SU-DHL-6 (cell line): ENCODE measurements around the gene OXGR1.

Experiments used
- H2AFZ ChIP-seq: fragments of 200-600 bp; sonication (generic); 2 replicates; pipeline ENCODE4 v1.6.1; 2014; ENCODE audit warnings: low read depth, mild to moderate bottlenecking, moderate library complexity, mixed read lengths, antibody characterized with exemption, low read length; ENCODE audit not compliant: severe bottlenecking
- H3F3A ChIP-seq: fragments of 200-600 bp; shearing (Covaris generic); 2 replicates; pipeline ENCODE4 v1.6.0; 2016; ENCODE audit warnings: antibody characterized with exemption, mild to moderate bottlenecking; ENCODE audit not compliant: insufficient read depth
- H3K27ac ChIP-seq: fragments of 200-600 bp; sonication (generic); 2 replicates; pipeline ENCODE4 v1.5.1; 2016; ENCODE audit warnings: low read depth, mild to moderate bottlenecking, low read length, moderate library complexity, mixed read lengths
- H3K27me3 ChIP-seq: fragments of 200-600 bp; sonication (generic), shearing (Covaris generic); 2 replicates; pipeline ENCODE4 v1.6.0; 2014; ENCODE audit warnings: mild to moderate bottlenecking, low read length
- H3K36me3 ChIP-seq: fragments of 200-600 bp; sonication (generic); 2 replicates; pipeline ENCODE4 v1.6.1; 2014; ENCODE audit warnings: mild to moderate bottlenecking, low read length, mixed read lengths
- H3K4me2 ChIP-seq: fragments of 300-600, 200-600 bp; shearing (Covaris generic), sonication (generic); 2 replicates; pipeline ENCODE4 v1.6.0; 2014; ENCODE audit warnings: low read length, low read depth, mild to moderate bottlenecking; ENCODE audit not compliant: poor library complexity, severe bottlenecking
- H3K4me3 ChIP-seq: fragments of 200-600 bp; sonication (generic); 2 replicates; pipeline ENCODE4 v1.5.1; 2014; ENCODE audit warnings: antibody characterized with exemption, low read length, mild to moderate bottlenecking, mixed read lengths; ENCODE audit not compliant: insufficient read depth, poor library complexity, severe bottlenecking
- H3K79me2 ChIP-seq: fragments of 200-600 bp; sonication (generic); 2 replicates; pipeline ENCODE4 v1.6.1; 2014; ENCODE audit warnings: mild to moderate bottlenecking, low read length, moderate library complexity; ENCODE audit not compliant: insufficient read depth
- H3K9ac ChIP-seq: fragments of 200-600 bp; sonication (generic); 2 replicates; pipeline ENCODE4 v1.7.0; 2014; ENCODE audit warnings: mild to moderate bottlenecking, low read length
- H3K9me2 ChIP-seq: fragments of 200-600 bp; sonication (generic); replicated peaks from 2 replicates; pipeline ENCODE4 v1.6.1; 2014; ENCODE audit warnings: low read length; ENCODE audit not compliant: insufficient read depth
- H3K9me3 ChIP-seq: fragments of 200-600 bp; sonication (generic); 2 replicates; pipeline ENCODE4 v1.6.1; 2014; ENCODE audit warnings: low read length, mixed read lengths; ENCODE audit not compliant: insufficient read depth
- H4K20me1 ChIP-seq: fragments of 200-600 bp; sonication (generic); 2 replicates; pipeline ENCODE4 v1.6.1; 2014; ENCODE audit warnings: low read depth, mild to moderate bottlenecking, antibody characterized with exemption, low read length, moderate library complexity, mixed read lengths
- CTCF ChIP-seq: fragments of 200-600 bp; sonication (generic); IDR thresholded peaks from one replicate; pipeline ENCODE4 v1.5.1; 2017; ENCODE audit warnings: antibody characterized with exemption, mild to moderate bottlenecking, low read length, moderate library complexity; ENCODE audit not compliant: insufficient read depth, poor library complexity, severe bottlenecking
- EZH2phosphoT487 ChIP-seq: fragments of 200-600 bp; sonication (generic), shearing (Covaris generic); conservative IDR thresholded peaks from 2 replicates; pipeline ENCODE4 v1.6.1; 2018; ENCODE audit warnings: mild to moderate bottlenecking, antibody characterized with exemption, low read length, moderate library complexity, mixed read lengths

Gene OXGR1

GRCh38 chr13:96999091-96999490 is 4.8 kb upstream of the OXGR1 start:
- Histone ChIP-seq H3K27me3 (no peaks in the 10 kb centered on the region), H3F3A (no peaks in the 10 kb centered on the region), H3K79me2 (no peaks in the 10 kb centered on the region), H2AFZ (no peak overlapping the region), H3K27ac (no peak overlapping the region), H3K4me3 (no peak overlapping the region), H3K9me3 (no peaks in the 10 kb centered on the region), H3K9ac (no peak overlapping the region), H4K20me1 (no peaks in the 10 kb centered on the region), H3K4me2 (no peak overlapping the region), H3K9me2 (no peaks in the 10 kb centered on the region), H3K36me3 (no peaks in the 10 kb centered on the region)
- TF ChIP-seq CTCF: no peak
- no peak for TF ChIP-seq EZH2phosphoT487

- H3K4me2 ChIP-seq: no peak overlapping the region
- H3K9me3 ChIP-seq: no peaks in the 10 kb centered on the region
- no peaks in the 10 kb centered on the region for H3K36me3 ChIP-seq
- no peaks in the 10 kb centered on the region for H3K79me2 ChIP-seq
- H2AFZ ChIP-seq: no peak overlapping the region
- H3K4me3 ChIP-seq: no peak overlapping the region
- no peak for TF ChIP-seq CTCF
- no peak for TF ChIP-seq EZH2phosphoT487
- no peaks in the 10 kb centered on the region for H3F3A ChIP-seq
- H3K27ac ChIP-seq: no peak overlapping the region
- no peaks in the 10 kb centered on the region for H3K27me3 ChIP-seq
- no peaks in the 10 kb centered on the region for H4K20me1 ChIP-seq
- H3K9ac ChIP-seq: no peak overlapping the region
- no peaks in the 10 kb centered on the region for H3K9me2 ChIP-seq
Measured at GRCh38 chr13:96998051-96998450, 3.8 kb upstream of the OXGR1 start.

GRCh38 chr13:96996886-96997285 is 2.6 kb upstream of the OXGR1 start:
- Histone ChIP-seq H2AFZ (no peak overlapping the region), H3K27ac (no peak overlapping the region), H4K20me1 (no peaks in the 10 kb centered on the region), H3K9ac (no peak overlapping the region), H3K9me3 (no peaks in the 10 kb centered on the region), H3K36me3 (no peaks in the 10 kb centered on the region), H3K4me2 (no peak overlapping the region), H3K9me2 (no peaks in the 10 kb centered on the region), H3F3A (no peaks in the 10 kb centered on the region), H3K4me3 (no peak overlapping the region), H3K79me2 (no peaks in the 10 kb centered on the region), H3K27me3 (no peaks in the 10 kb centered on the region)
- TF ChIP-seq EZH2phosphoT487: no peak
- TF ChIP-seq CTCF: no peak
